ENCODE results near the gene PERP.

- TF ChIP-seq RAD21 (IDR thresholded peaks at IDR 0.05): no peak
- no peak for TF ChIP-seq TAF1 (conservative IDR thresholded peaks at IDR 0.05)
- TF ChIP-seq HNF4A (conservative IDR thresholded peaks at IDR 0.05): no peak
- no peak for TF ChIP-seq CTCF (IDR thresholded peaks at IDR 0.05; ENCODE audit: low read depth, low read length, missing input control)
- no peak for TF ChIP-seq SP1 (IDR thresholded peaks at IDR 0.05)
- TF ChIP-seq EGR1 (IDR thresholded peaks at IDR 0.05; ENCODE audit: low read depth in 2 of 2): no peak
- no peak for TF ChIP-seq ZBTB33 (IDR thresholded peaks at IDR 0.05)
- no peak for TF ChIP-seq REST (IDR thresholded peaks at IDR 0.05)
- no peak for TF ChIP-seq JUND (IDR thresholded peaks at IDR 0.05)
Observed at GRCh38 chr6:138101946-138102731, 5.1 kb downstream of the PERP start.
